Activated T-cell treated with anti-CD3 and anti-CD28 coated beads for 1 hour (primary cell): ENCODE measurements around the gene ECE1.

Experiments
- DNase-seq: peaks from one replicate; pipeline ENCODE4 v3.0.0-alpha.2; 2020; ENCODE audit warnings: low read depth

ECE1 gene

DNA sequence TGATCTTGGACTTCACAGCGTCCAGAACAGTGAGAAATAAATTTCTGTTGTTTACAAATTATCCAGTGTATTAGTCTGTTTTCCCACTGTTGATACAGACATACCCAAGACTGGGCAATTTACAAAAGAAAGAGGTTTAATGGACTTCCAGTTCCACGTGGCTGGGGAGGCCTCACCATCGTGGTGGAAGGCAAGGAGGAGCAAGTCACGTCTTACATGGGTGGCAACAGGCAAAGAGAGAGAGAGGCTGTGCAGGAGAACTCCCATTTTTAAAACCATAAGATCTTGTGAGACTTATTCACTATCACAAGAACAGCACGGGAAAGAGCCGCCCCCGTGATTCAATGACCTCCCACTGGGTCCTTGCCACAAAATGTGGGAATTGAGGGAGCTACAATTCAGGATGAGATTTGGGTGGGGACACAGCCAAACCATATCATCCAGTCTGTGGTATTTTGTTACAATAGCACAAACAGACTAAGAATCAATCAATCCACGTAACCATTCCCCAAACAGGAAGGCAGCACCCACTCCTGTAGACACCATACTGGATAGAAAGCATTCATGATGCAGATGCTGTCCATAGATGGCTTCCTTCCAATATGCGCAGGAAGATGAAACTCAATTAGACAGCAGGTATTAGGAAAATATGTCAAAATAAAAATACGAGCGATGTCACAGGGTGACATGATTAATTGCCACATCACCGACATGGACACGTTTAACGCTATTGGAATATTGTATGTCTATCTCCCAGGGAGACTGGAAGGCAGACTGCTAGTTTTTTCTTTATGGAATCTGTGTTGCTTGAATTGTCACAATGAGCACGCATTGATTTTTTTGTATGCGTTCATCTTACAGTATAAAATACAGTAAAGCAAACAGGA is 22.8 kb downstream of the ECE1 start:
- DNase-seq = no peak

- DNase-seq = no peak
These were observed 24.0 kb downstream of the ECE1 start for GRCh38 chr1:21266119-21266774.

GRCh38 chr1:21265644-21266043 is 24.6 kb downstream of the ECE1 start:
- no peak for DNase-seq

DNA sequence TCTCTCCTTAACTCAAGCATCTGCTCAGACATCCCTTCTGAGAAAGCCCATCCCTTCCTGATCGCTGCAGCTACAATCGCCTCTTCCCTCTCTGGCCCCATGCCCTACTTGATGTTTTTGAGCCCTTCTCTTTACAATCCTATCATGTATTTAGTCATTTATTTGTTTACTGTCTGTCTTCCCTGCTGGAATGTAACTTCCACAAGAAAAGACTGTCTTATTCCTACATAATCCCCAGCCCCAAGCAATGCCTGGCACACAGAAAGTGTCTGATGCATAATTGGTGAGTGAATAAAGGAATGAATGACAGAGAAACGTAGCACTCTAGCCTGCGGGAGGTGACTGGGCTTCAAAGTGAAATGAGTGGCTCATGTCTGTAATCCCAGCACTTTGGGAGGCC is 25.4 kb downstream of the ECE1 start:
- DNase-seq = no peak

DNA sequence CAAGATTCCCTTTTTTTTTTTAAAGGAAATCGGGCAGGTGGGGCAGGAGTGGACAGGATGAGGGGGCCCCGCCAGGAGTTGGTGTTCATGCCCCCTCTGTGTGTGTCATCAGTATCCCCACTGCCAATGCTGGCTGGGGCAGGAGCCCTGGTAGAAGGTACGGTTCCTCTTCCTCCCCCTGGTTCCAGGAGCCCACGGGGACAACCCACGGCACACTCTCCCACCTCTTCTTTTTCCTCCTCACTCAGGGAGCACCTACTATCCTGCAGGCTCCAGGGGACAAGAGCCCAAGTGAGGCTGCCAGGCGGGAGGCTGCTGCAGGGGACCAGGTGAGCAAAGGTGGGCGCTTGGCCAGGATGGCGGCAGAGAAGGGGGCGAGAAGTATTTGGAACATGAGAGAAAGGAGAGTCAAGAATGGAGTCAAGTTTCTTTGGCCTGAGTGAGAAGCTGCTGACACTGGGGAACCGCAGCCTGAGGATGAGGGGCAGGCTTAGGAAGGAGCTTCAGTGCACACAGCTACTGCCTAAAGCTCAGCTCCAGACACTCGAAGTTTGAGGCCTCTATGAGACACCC is 26.5 kb downstream of the ECE1 start:
- DNase-seq = no peak

- no peak for DNase-seq
These were observed 27.2 kb downstream of the ECE1 start for GRCh38 chr1:21263052-21263429.

DNA sequence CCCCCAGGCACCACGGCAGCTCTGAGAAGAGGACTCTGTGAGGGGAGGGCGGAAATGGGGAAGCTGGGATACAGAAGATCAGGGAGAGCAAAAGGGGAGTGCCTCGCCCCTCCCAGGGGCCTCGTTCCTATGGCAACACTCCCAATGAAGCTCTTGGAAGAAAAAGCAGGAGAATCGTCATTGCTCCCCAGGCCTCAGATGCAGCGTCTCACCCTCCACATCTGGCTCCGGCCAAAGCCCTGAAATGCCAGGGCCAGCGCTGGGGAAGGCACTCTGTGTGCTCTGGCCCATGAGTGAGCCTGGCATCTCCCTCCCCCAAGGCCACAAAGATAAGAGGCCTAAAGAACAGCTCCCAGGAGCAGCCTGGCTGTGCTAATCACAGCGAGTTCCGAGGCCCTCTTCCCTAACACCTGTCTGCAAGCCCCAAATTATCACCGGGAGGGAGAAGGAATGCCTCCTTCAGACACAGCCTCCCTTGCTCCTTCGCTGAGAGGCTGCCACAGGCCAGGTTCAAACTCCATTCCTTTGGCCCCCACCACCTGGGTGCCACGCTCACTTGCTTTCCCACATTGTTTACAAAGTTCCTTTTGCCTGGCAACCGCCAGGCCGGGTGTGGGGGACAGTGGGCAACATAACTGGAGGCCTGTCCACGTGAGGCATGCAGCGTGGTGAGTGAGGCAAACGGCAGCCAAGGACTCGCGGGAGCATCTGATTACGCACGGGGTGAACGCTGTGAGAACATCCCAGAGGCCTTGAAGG is 27.8 kb downstream of the ECE1 start:
- DNase-seq = no peak

DNA sequence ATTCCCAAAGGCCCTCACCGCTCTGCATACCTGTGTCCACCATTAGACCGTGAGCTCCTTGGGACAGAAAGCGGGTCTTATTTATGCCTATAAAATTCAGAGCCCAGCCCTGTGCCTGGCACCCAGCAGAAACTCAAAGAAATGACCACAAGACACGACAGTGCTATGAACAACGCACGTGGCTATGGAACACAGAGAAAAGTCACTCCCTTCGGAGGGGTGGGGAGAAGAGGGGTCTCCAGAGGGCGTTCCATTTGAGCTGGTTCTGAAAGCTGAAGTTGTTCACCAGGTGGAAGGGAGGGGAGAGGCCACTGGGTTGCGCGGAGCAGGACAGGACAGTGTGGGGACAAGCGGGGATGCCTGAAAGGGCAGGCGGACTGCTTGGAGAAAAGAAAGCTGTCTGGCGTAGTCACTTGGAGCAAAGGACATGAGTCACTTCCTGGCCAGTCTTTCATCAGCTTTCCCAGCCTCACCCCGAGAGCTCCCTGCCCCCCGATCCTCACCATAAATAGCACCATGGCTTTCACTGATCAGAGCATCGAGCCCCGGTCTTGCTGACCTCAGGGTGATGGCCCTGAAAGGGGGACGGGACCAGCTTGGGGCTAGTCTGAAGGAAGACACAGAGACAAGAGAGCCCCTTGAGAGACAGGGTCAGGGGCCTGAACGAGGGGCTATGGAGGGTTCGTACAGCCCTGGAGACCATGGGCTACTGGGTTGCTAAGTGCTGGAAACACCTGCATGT is 28.5 kb downstream of the ECE1 start:
- no peak for DNase-seq

DNA sequence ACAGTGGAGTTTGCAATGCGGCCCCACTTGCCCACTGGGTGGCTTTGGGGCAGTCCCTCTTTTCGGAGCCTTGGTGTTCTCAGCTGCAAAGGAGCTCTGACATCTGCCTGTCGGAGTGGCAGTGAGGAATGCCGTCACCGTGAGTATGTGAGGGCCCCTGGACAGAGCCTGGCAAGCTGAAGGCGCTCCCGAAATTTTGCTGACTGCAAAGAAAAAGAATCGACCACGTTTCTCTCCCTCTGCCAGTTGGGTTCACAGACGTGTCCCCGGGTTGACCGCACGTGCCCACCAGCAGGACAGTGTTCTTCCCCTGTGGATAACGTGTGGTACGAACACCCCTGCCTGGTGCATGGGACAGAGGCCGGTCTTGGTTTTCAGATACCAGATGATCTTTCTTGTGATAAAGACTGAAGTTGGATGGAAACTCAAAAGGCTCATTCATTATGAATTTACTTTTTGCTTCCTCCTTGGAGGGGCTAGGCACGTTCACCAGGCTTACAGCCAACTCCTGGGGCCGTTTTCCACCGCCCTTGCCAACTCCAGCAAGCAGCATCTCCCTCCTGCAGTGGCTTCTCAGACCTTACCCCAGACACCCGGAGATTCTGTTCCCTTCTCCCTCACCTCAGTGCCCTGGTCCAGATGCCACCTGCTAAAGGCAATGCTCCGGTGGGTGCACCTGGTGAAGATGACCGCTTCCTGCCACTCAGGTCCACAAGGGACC is 29.7 kb downstream of the ECE1 start:
- no peak for DNase-seq

DNA sequence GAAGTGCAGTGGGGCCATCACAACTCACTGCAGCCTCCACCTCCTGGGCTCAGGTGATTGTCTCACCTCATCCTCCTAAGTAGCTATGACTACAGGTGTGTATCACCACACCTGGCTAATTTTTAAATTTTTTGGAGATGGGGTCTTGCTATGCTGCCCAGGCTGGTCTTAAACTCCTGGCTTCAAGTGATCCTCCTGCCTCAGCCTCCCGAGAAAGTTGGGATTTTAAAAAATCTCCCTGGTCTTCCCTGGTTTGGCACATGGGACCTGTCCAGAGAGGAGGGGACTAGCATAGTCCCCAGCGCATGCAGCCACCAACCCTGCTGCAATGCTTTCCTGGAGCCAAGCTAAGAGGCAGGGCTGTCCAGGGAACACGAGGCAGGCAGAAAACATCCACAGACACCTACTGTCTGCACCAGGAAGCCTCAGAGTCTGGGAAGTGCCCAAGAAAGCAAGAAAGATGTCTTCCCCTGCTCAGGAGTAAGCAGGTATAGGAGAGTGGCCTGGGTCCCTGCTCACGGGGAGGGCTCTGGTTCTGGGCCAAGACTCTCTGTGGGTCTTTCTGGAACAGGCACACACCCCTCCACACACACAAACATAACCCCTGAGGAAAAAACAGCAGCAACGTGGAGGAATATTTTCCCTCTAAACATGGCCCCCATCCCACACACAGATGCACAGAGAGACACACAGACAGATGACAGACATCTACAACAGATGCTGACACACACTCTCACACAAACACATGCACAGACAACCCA is 30.8 kb downstream of the ECE1 start:
- DNase-seq = no peak

GRCh38 chr1:21258331-21259134 is 31.7 kb downstream of the ECE1 start:
- no peak for DNase-seq

DNA sequence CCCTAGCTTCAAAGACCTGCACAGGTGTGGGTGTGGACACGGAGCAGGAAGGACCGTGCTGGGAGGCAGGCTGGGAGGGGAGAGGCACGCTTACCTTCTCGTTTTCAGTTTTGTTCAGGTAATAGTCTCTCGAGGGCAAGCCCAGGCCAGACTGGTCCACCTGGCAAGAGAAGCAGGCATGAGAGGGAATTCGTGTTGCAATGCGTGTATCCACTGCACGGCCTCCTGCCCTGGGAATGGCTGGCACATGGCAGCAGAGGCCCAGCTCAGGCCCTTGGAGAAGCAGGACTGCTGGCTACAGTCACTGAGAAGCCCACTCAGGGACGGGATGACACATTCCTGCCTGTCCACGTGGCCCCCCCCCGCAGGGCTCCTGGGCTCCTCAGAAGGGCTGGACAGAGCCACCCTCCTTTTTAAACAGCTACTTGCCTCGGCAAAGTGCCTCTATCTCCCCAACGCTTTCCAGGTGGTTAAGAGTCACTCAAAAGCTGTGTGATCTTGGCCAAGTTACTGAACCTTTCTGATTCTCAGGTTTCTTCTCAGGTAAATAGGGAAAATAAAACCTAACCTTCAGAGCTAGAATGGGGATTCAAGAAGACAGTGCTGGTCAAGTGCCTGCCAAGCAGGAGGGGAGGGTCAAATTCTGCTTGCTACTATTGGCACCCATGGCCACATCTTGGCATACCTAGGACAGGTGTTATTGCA is 32.7 kb downstream of the ECE1 start:
- no peak for DNase-seq

DNA sequence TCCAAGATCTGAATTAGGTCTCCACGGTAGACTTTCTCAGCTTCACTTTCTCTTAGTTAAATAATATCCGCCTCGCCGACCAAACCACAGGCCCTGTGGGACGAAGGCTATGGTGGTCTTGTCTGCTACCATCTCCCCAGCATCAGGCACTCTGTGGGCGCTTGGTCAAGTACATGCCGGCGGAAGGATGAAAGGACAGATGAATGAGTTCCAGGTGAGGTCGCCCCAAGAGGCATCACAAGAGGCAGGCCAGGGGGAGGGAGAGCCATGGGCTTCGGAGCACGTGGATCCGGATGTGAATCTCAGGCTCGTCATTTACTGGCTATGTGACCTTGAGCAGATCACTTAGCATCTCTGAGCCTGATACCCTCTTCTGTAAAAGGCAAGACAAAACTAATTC is 33.5 kb downstream of the ECE1 start:
- no peak for DNase-seq

DNA sequence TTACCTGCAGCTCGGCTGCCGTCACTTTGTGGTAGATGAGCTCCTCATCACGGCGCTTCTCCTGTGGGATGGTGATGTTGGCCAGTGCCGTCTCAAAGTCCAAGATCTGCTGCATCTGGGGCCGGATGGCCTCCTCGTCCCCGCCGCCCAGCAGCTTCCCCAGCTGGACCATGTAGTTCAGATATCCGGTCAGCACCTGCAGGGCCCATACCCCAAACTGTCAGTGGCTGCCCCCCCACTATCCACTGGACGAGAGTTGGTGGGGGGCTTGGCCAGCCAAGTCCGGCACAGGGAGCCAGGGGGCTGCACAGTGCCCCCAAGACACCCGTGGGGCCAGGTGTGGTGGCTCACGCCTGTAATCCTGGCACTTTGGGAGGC is 34.3 kb downstream of the ECE1 start:
- DNase-seq = no peak

DNA sequence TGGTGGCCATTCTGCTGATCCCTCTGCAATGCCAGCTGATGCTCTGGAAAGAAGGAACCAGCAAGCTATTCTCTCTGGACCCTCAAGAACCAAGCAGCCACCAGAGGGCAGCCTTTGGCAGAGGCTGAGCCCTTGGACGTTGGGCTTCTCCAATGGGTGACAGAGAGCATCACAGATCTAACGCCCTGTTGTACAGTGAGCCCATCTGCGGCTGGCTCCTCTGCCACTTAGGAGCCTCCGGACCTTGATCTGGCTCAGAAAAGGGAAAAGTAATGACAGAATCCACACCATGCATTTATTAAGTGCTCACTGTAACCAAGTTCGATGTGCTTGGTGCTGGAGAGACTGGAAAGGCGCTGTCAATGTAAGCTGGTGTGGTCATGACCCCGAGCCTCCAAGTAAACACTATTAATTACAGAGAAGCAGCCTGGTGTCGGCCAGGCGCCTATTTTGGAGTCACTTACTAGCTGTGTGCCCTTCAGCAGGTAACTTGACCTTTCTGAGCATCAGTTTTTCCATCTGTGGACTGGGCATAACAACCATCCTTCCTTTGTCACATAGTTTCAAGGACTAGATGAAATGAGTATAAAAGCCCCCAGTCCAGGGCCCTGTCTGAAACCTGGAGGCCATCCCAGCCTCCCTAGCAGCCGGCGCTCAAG is 34.9 kb downstream of the ECE1 start:
- DNase-seq = peak; percentile 85

GRCh38 chr1:21254335-21254951 is 35.8 kb downstream of the ECE1 start:
- DNase-seq = no peak

GRCh38 chr1:21251773-21252471 is 38.3 kb downstream of the ECE1 start:
- no peak for DNase-seq
